Activated T-helper 1 cell treated with anti-CD3 and anti-CD28 coated beads, Interleukin-12 subunit alpha, Interleukin-12 subunit beta, Interleukin-2, Interleukin-4 antibody, amounts not matched to agents 30 ng/mL and 10 ng/mL and 1 ng/mL, durations not matched to agents 14 hours and 24 hours and 36 hours (primary cell): ENCODE measurements around the gene MICAL2. TPM values are rescaled to one million over a fixed set of nuclear protein-coding genes. Genes with fewer than 3 reads are reported as not detected.
"Not testable (repeated sequence)": the region's sequence is repeated elsewhere in the genome, so short reads cannot be mapped to it uniquely, and the experiment has no call there.

Experiments used
- DNase-seq: peaks from one replicate; pipeline ENCODE4 v3.0.0; 2021; ENCODE audit warnings: low spot score
- H3K27ac Mint-ChIP-seq: one replicate; pipeline ENCODE4 v1.8.0; 2021; ENCODE audit warnings: mild to moderate bottlenecking, mixed read lengths
- H3K27me3 Mint-ChIP-seq: one replicate; pipeline ENCODE4 v1.8.0; 2022; ENCODE audit warnings: mild to moderate bottlenecking, moderate library complexity, mixed read lengths; ENCODE audit not compliant: insufficient read depth
- H3K36me3 Mint-ChIP-seq: one replicate; pipeline ENCODE4 v1.8.0; 2021; ENCODE audit warnings: low read depth, mixed read lengths
- H3K4me1 Mint-ChIP-seq: one replicate; pipeline ENCODE4 v1.8.0; 2021; ENCODE audit warnings: low read depth, mixed read lengths
- H3K4me3 Mint-ChIP-seq: one replicate; pipeline ENCODE4 v1.8.0; 2021; ENCODE audit warnings: mild to moderate bottlenecking, moderate library complexity, mixed read lengths
- H3K9me3 Mint-ChIP-seq: one replicate; pipeline ENCODE4 v1.8.0; 2021; ENCODE audit warnings: mixed read lengths
- intact Hi-C: fragments of 100-400 bp; cut with micrococcal nuclease; formaldehyde crosslinking; loops from one replicate; pipeline ENCODE4 v1.15.1; 2024
- total RNA-seq: library from RNA; stranded (reverse); gene quantifications from 2 replicates; pipeline ENCODE4 v1.2.3, GENCODE V29; 2022

Gene MICAL2
- total RNA-seq, 1 donor from 2014 or later = 595 TPM

DNA sequence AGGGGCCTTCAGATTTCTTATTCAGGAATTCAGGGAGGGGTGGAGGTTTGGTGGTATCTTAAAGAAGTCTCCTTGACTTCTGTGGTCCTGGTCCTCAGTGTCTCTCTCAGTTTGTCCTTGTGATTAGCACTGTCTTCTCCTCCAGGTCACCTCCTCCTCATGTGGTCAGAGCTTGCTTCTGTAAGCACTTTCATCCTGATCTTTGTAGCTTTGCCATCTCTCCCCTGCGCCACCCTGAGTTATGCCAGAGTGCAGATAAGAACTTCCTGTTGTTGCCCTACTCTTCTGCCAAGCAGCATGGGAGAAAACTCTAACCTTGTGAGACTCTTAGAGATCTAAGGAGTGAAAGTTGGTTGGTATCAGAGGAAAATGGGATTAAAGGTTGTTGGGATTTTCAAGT is 30.9 kb downstream of the MICAL2 start:
- intact Hi-C loops = loop anchor here (5.0 kb wide), 1 partner anchor 36 kb away; no protein-coding TSS in a partner anchor
- H3K4me1 Mint-ChIP-seq = peaks cover 84% of the 10 kb centered on the region
- H3K36me3 Mint-ChIP-seq = peaks cover 54% of the 10 kb centered on the region
- no peak for DNase-seq
- H3K9me3 Mint-ChIP-seq = peaks cover 2% of the 10 kb centered on the region
- H3K27ac Mint-ChIP-seq = peak overlapping the region; percentile 76
- peak overlapping the region; percentile 12 for H3K4me3 Mint-ChIP-seq
- no peaks in the 10 kb centered on the region for H3K27me3 Mint-ChIP-seq

DNA sequence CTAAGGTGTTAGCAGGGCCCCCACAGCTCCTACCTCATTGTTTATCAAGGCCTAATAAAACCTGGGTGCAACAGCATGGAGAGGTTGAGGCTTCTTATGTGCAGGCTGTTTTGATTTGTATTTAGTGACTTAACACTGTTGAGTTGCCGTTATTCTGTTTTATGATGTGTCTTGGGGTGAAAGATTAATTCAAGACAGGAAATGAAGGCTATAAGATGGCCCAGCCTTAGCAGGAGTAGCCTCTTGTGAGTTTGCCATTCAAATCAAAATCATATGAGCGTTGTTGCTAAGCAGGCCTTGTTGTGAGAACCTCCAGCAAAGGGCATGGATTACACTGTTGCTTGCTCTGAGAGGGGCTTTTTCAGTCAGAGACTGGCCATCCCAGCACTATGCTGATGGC is 31.8 kb downstream of the MICAL2 start:
- no peak for DNase-seq
- Mint-ChIP-seq H3K36me3 (peaks cover 62% of the 10 kb centered on the region), H3K27ac (peak overlapping the region; percentile 92), H3K4me3 (peak overlapping the region; percentile 3), H3K9me3 (peaks cover 4% of the 10 kb centered on the region), H3K4me1 (peaks cover 89% of the 10 kb centered on the region), H3K27me3 (no peaks in the 10 kb centered on the region)
- intact Hi-C loops = loop anchor here (1.0 to 5.0 kb wide), 2 partner anchors 8 to 35 kb away; no protein-coding TSS in a partner anchor

DNA sequence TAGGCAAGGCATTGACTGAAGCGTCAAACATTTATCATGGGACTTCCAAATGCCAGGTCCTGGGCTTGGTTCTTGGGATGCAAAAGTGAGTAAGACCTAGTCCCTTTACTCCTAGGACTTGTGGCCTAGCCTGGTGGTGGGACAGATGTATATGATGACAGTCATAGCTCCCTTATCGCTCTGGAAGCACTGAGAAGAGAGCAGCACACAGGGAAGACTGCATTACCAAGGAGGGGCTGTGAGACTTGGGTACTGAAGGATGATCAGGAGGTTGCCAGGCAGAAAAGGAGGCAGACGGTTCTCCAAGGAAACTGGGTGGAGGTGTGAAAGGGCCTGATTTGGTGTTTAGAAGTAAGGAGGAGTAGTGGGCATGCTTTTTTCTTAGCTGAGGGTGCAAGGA is 32.5 kb downstream of the MICAL2 start:
- peak overlapping the region; percentile 92 for H3K27ac Mint-ChIP-seq
- H3K4me1 Mint-ChIP-seq = peaks cover 88% of the 10 kb centered on the region
- H3K4me3 Mint-ChIP-seq = peak overlapping the region; percentile 34
- H3K27me3 Mint-ChIP-seq = no peaks in the 10 kb centered on the region
- H3K36me3 Mint-ChIP-seq = peaks cover 65% of the 10 kb centered on the region
- no peak for DNase-seq
- intact Hi-C loops = loop anchor here (1.0 to 5.0 kb wide), 2 partner anchors 7 to 34 kb away; no protein-coding TSS in a partner anchor
- peaks cover 4% of the 10 kb centered on the region for H3K9me3 Mint-ChIP-seq

DNA sequence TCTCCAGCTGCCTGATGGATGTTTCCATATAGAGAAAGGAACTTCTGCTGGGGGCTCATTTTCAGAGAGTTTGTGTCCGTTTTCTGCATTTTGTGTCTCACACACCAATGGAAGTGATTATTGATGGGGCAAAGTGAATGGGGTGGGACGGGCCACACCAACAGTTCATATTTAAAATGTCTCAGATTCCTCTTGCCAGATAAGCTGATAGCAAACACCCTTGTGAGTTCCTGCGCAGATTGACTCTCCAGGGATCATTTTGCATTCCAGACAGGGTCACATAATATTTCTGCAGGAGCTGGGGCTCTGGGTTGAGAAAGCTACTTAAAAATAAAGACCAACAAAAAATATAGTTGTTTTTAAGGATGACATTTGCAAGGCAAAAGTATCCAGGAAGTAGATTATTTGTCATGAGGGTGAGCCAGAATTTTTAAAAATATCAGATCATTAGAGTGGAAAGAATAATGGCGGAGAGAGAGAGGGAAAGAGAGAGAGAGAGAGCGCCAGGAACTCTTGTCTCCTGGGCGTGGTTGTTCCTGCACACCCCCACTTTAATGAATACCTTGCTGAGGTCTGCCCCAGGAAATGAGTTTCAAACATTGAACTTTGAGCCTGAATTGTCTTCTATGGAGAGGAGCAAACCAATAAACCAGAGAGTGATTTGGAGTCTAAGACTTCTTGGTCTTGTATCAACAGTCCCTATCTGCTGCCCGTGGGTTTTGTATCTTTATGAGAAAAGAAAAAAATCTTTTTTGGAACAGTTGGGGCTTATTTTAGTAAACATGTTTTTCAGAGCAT is 33.3 kb downstream of the MICAL2 start:
- DNase-seq = no peak
- H3K4me1 Mint-ChIP-seq = peaks cover 92% of the 10 kb centered on the region
- H3K27ac Mint-ChIP-seq = peak overlapping the region; percentile 92
- H3K36me3 Mint-ChIP-seq = peaks cover 67% of the 10 kb centered on the region
- H3K4me3 Mint-ChIP-seq = peak overlapping the region; percentile 50
- H3K27me3 Mint-ChIP-seq = no peaks in the 10 kb centered on the region
- intact Hi-C loops = loop anchor here (2.0 to 5.0 kb wide), 2 partner anchors 21 to 34 kb away; no protein-coding TSS in a partner anchor
- peaks cover 4% of the 10 kb centered on the region for H3K9me3 Mint-ChIP-seq

DNA sequence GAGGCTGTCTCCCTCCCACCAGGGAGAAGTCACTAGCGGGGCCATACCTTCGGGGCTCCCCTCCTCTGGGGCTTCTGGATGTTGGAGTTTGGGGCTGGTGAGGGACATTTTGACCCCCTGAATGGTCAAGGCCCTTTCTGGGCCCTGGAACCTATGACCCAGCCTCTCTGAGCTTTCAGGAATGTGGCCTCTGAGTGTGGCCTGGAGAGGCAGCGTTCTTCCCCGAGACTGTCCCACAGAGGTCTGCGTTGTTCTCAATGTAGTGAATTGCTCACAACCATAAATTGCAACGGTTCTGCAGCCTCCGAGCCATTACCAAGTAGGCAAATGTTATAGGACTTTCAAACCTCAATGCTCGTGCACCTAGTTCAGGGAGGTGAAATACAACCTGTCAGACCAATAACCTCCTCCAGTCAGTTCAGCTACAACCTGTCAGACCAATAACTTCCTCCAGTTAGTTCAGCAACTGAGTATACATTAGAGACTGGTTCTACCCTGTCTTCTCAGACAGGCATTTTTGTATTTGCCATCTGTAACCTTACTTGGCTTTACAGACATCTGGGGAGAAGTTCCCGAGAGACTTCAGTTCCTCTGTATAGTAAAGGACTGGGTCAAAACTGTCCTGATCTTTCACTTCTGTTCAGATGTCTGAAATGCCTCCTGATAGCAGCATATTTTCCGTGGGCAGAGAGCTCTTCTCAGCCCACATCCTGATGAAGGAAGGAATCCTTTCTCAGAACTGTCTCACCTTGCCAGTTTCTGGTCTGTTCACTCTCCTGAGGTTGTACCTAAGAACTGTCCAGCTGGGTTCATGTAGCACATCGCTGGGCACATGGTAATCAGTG is 34.2 kb downstream of the MICAL2 start:
- Mint-ChIP-seq H3K9me3 (peaks cover 4% of the 10 kb centered on the region), H3K27ac (peak overlapping the region; percentile 92), H3K36me3 (peaks cover 71% of the 10 kb centered on the region), H3K4me1 (peaks cover 94% of the 10 kb centered on the region), H3K4me3 (peak overlapping the region; percentile 50), H3K27me3 (no peaks in the 10 kb centered on the region)
- intact Hi-C loops = loop anchor here (2.0 to 5.0 kb wide), 2 partner anchors 22 to 33 kb away; no protein-coding TSS in a partner anchor
- DNase-seq = no peak

DNA sequence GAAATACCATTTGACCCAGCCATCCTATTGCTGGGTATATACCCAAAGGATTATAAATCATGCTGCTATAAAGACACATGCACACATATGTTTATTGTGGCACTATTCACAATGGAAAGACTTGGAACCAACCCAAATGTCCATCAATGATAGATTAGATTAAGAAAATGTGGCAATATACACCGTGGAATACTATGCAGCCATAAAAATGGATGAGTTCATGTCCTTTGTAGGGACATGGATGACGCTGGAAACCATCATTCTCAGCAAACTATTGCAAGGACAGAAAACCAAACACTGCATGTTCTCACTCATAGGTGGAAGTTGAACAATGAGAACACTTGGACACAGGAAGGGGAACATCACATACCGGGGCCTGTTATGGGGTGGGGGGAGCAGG is 36.3 kb downstream of the MICAL2 start:
- H3K4me3 Mint-ChIP-seq, intact Hi-C loops, DNase-seq, H3K9me3 Mint-ChIP-seq, H3K27me3 Mint-ChIP-seq: not testable (repeated sequence)
- Mint-ChIP-seq H3K36me3 (peaks cover 51% of the 10 kb centered on the region), H3K4me1 (peaks cover 94% of the 10 kb centered on the region), H3K27ac (peak overlapping the region; percentile 75)

DNA sequence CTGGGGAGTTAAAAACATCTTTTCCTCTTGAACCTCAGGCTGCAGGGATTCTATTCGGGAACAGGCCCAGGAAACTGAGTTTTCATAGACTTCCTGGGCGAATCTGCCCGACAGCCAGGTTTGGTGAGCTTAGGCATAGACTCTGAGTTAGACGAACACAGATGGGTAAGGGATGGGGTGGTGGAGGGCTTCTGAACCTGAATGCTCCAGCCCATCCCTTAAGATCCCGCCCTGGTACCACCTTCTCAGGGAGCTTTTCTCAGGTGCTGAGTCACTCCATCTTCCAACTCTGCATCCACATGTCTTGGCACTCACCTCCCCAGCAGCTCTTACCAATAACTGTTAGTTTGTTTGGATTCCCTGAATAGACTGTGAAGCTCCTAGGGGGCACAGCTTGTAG is 37.4 kb downstream of the MICAL2 start:
- Mint-ChIP-seq H3K27me3 (no peaks in the 10 kb centered on the region), H3K36me3 (peaks cover 45% of the 10 kb centered on the region), H3K4me3 (no peak overlapping the region), H3K9me3 (peaks cover 4% of the 10 kb centered on the region), H3K4me1 (peaks cover 90% of the 10 kb centered on the region), H3K27ac (peak overlapping the region; percentile 92)
- DNase-seq = no peak
- intact Hi-C loops = no loop called here

DNA sequence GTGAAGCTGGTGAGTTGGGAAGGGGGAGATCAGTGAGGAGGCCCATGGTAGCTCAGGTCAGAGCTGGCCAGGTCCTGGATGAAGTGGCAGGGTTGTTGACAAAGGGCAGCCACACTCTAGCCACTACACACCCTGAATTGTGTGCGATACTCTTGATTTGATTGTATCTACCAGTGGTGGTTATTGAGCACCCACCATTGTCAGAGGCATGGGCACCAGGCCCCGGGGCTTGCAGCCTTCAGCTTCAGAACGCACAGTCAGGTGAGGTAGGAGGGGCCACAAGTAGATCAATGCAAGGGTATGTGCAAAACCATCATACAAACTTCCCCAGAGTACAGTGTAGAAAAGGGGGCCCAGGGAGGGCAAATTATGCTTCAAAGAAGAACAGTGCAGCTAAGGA is 38.1 kb downstream of the MICAL2 start:
- Mint-ChIP-seq H3K4me3 (no peak overlapping the region), H3K27ac (peak overlapping the region; percentile 92), H3K27me3 (no peaks in the 10 kb centered on the region), H3K9me3 (peaks cover 4% of the 10 kb centered on the region), H3K4me1 (peaks cover 85% of the 10 kb centered on the region), H3K36me3 (peaks cover 45% of the 10 kb centered on the region)
- intact Hi-C loops = no loop called here
- no peak for DNase-seq

DNA sequence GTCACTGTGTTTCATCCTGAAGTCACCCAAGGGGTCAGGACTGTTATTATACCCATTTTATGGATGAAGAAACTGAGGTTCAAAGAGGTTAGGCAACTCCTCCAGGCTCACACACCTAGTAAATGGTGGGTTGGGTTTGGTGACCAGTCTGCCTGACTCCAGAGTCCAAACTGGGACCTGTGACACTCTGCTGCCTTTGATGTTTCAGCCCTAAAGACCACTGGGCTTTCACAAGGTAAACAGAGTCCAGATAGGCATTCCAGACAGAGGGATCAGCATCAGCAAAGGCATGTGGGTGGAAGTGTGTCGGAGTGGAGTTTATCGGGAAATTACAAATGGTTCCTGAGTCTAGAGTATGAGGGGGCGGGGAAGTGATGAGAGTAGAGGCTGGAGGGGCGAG is 38.5 kb downstream of the MICAL2 start:
- Mint-ChIP-seq H3K27me3 (no peaks in the 10 kb centered on the region), H3K4me1 (peaks cover 85% of the 10 kb centered on the region), H3K4me3 (peak overlapping the region; percentile 43), H3K9me3 (peaks cover 4% of the 10 kb centered on the region), H3K27ac (peak overlapping the region; percentile 92), H3K36me3 (peaks cover 47% of the 10 kb centered on the region)
- DNase-seq = no peak
- intact Hi-C loops = loop anchor here (1.0 kb wide), 1 partner anchor 8 kb away; no protein-coding TSS in a partner anchor

DNA sequence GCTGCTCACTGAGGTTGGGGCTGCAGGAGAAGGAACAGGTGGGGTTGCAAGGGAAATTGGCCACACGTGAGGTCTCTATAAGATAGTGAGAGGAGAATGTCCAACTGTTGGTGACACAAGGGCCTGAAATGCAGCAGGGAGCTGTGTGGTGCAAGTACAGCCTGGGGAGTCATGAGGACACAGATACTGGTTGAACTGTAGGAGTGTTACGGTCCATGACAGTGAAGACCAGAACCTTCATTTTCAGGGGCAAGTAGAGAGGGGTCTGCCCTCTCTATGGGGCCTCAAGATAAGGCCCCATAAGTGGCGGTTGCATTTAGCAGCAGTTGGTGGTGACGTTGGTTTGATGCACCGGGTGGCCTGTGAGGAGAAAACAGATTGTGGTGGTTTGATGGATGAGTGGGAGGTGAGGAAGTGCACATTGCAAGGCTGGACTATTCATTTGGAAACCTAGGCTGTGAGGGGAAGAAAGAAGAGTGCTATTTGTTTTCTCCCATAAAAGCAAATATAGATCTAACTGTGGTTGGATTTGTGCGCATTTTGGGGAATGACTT is 39.4 kb downstream of the MICAL2 start:
- peak; percentile 48 for DNase-seq
- Mint-ChIP-seq H3K27ac (peak overlapping the region; percentile 92), H3K36me3 (peaks cover 52% of the 10 kb centered on the region), H3K27me3 (no peaks in the 10 kb centered on the region), H3K9me3 (peaks cover 4% of the 10 kb centered on the region), H3K4me3 (peak overlapping the region; percentile 43), H3K4me1 (peaks cover 85% of the 10 kb centered on the region)
- intact Hi-C loops = loop anchor here (1.0 to 5.0 kb wide), 11 partner anchors 7 to 133 kb away; partner anchors contain the start of gene MICAL2

DNA sequence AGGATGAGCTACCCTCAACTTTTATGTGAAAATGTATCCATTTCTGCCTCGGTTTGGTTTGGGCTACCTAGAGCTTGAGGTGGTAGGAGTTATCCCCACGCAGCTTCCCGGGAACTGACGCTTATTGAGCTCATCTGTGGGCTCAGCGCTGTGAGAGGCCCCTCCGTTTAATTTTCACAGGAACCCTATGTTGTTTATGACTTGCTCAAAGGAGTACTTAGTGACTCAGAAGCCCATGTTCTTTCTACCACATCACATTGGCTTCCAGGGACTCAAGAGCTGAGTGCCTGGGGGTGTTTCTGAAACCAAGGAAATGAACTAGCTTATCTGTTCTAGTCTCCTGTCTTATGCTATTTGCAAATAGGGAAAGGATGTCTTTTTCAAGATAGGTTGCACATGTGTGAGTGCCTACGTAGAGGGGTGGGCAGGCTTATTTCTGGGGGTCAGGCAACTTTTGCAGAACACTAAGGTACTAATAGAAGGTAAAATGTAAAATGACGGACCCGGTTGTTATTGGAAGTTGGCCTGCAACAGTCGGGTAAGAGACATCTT is 40.5 kb downstream of the MICAL2 start:
- Mint-ChIP-seq H3K9me3 (peaks cover 4% of the 10 kb centered on the region), H3K36me3 (peaks cover 57% of the 10 kb centered on the region), H3K4me1 (peaks cover 86% of the 10 kb centered on the region), H3K27me3 (no peaks in the 10 kb centered on the region), H3K27ac (peak overlapping the region; percentile 92), H3K4me3 (peak overlapping the region; percentile 43)
- peak; percentile 42 for DNase-seq
- intact Hi-C loops = loop anchor here (1.0 to 5.0 kb wide), 13 partner anchors 9 to 1136 kb away; partner anchors contain the start of gene MICAL2

DNA sequence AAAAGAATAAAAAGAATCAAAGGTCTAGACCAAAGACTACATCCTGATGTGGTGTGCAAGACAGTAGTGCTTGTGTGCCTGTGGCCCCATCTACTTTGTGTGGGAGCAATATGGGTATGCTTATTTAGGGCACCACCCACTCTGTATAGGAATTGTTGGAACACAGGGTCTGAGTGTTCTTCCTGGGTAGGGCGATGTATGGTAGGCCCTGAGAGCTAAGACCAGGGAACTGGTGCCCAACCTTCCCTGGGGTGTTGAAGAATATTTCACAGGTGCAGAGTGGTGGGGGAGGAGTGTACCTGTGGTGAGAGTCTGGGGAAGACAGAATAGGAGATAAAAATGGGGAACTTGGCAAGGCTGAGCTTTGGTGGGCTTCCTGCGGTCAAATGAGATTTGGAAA is 41.9 kb downstream of the MICAL2 start:
- intact Hi-C loops = loop anchor here (5.0 kb wide), 1 partner anchor 130 kb away; no protein-coding TSS in a partner anchor
- Mint-ChIP-seq H3K27me3 (no peaks in the 10 kb centered on the region), H3K4me1 (peaks cover 91% of the 10 kb centered on the region), H3K27ac (peak overlapping the region; percentile 91), H3K36me3 (peaks cover 50% of the 10 kb centered on the region), H3K4me3 (peak overlapping the region; percentile 65), H3K9me3 (no peaks in the 10 kb centered on the region)
- no peak for DNase-seq
